DOHH2 (cell line): ENCODE results near the gene CELF5.

Source experiments
- CTCF ChIP-seq: fragments of 200-600 bp; sonication (generic); IDR thresholded peaks from one replicate; pipeline ENCODE4 v1.5.1; 2014; ENCODE audit warnings: antibody characterized with exemption, mild to moderate bottlenecking, low read depth, low read length; ENCODE audit not compliant: poor library complexity, severe bottlenecking
- EZH2phosphoT487 ChIP-seq: fragments of 200-600 bp; sonication (generic); IDR thresholded peaks from 2 replicates; pipeline ENCODE4 v1.6.1; 2017; ENCODE audit warnings: borderline replicate concordance, mild to moderate bottlenecking, antibody characterized with exemption, low read length, moderate library complexity, mixed read lengths

- TF ChIP-seq CTCF = no peak
- TF ChIP-seq EZH2phosphoT487 = no peak
Measured at GRCh38 chr19:3330047-3330446, 105.6 kb downstream of the CELF5 start.
